GM10847 (cell line): ENCODE measurements around the gene INPP4B.

Source experiments
- POLR2A ChIP-seq: IDR thresholded peaks from 2 replicates; pipeline ENCODE4 v1.6.1; 2011; ENCODE audit not compliant: insufficient read length; ENCODE audit errors: extremely low read depth

INPP4B gene

DNA sequence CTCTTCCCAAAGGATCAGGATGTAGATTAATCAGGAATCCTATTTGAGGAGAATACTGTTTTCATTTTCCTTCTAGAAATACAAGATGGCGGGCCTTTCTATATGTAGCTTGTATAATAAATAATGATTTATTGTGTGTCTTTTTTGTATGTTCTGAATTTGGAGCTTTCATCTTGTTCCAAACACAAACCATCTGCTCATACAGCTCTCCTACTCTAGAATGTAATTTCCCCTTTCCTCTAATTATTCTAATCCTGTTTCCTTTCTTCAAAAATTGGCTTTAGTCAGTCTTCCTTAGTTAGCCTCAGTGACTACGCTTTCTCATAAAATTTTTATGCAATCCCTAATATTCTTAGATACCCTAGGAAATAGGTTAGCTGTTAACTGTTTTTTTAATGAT is 422.2 kb downstream of the INPP4B start:
- no peak for TF ChIP-seq POLR2A

DNA sequence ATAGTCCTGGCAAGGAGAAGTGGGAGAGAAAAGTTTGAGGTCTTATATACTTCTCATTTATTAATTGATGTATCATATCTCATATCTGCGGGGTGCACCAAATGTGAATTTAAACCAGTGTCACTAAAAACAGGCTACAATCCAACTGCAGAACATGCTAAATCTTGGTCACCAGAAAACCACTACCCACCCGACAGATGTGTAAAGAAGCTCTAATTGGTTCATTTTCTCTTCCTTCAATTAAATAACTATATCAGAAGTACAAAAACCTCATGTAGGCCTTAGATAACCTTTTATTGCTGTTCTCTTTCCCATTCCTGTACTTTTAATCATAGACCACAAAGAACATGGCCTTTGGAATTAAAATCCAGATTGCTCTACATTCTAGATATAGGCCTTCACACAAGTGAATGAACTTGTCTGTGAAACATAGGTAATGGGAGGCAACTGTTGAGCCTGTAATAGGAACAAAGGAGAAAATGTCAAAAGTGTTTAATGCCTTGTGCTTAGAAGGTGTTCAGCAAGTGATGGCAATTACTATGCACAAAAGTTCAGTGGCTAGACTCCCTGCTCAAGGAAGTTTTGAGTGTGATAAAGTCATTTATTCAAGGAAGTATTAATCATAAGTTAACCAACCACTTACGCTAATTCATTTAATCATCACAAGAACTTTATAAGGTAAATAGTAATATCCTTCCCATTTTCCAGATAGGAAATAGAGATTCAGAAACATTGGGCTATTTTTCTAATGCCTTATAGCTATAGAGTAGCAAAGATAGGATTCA is 425.6 kb downstream of the INPP4B start:
- no peak for TF ChIP-seq POLR2A

- no peak for TF ChIP-seq POLR2A
Observed at GRCh38 chr4:142419712-142420111, 426.4 kb downstream of the INPP4B start.

DNA sequence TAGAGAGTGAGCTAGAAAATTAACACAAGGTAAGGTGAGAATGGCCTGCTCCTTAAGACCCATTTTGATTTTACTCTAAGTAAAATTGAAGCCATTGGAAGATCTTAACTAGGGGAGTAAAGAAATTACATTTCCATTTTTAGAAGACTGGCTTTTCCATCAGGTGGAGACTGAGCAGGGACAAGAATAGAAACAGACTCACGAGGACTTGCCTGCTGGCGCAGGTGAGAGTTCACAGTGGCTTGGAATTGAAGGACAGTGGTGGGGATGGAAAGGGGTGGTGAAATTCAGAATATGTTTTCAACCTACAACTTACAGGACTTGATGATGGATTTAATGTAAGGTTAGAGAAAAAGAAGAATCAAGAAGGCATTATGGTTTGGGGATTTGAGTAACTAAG is 427.4 kb downstream of the INPP4B start:
- TF ChIP-seq POLR2A: no peak

GRCh38 chr4:142416711-142417275 is 429.3 kb downstream of the INPP4B start:
- TF ChIP-seq POLR2A: no peak

- no peak for TF ChIP-seq POLR2A
Observed at GRCh38 chr4:142416121-142416520, 430.0 kb downstream of the INPP4B start.

DNA sequence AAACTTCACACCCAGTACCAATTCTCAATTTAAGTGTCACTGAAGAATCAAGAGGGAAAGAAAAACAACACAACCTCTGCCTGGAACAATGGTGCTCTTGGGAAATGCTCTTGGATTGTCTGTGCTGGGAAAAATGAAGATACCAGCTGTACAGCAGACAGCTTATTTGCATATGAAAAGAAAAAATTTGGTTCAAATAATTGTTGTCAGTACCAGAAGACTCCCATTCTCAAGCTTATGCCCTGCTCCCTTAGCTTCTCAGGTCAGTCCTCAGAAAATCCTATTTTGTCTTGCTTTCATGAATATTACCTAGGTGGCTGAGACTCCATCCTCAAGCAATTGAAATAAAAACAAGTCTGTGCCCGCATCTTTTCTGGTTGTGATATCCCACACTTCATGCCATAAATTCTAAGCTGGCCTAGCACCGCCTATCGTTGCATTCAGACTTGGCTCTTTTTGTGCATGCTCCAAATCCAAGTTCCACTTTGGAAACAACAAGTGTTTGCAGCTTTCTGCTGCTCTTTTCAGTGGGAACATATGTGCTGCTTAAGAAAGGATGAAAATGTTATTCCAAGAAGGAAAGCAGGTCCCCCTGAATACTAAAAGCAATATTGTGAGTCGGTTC is 431.6 kb downstream of the INPP4B start:
- no peak for TF ChIP-seq POLR2A

GRCh38 chr4:142413485-142413884 is 432.6 kb downstream of the INPP4B start:
- TF ChIP-seq POLR2A: no peak

DNA sequence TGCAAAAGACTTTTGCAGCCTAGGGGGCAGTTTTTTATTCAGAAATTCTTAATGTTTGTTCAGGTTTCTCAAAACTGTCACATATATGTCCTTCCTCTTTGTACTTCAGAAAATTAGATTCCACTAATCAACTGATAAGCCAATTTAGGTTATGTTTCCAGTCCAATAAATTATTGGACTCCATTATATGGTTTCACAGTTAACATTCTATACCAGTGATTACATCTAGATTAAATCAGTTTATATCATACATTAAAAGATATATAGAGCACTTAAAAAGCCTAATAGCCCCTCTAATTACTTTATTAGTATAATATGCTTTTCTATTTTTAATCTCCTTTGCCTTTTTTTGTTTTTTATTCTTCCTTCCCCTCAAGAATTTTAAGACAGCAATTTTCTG is 434.1 kb downstream of the INPP4B start:
- no peak for TF ChIP-seq POLR2A

DNA sequence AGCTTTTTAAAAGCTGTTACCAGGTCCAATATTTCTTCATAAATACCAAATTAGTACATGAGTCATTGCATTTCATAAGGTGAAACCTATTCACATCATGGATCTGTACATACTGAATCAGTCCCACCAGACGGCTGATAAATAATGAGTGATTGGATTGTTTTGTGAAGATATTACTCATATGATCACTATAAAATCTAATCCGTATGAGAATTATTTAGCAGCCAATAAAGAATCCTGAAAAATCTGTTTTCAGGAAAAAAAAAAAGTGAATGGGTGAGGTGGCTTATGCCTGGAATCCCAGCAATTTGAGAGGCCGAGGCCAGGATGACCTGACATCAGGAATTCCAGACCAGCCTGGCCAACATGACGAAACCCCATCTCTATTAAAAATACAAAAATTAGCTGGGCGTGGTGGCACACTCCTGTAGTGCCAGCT is 438.1 kb downstream of the INPP4B start:
- no peak for TF ChIP-seq POLR2A

DNA sequence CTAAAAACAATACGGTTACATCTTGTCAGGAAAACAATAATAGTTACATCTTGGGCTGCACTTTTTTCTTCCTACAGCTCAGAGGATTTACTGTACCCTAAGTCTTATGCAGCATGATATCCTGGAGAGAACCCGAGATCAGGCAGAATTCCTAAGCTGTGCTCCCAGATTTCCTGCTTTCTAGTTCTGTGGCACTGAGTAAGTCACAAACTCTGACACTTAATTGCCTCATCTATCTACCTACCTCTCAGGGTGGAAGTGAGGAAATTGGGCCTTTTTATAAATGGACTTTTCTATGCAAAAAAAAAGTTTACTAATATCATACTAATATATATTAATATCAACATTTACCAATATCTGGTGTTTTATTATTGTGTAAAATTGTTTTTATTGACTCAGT is 438.5 kb downstream of the INPP4B start:
- TF ChIP-seq POLR2A: no peak

- TF ChIP-seq POLR2A: no peak
Observed at GRCh38 chr4:142406917-142407501, 439.1 kb downstream of the INPP4B start.

GRCh38 chr4:142406499-142406835 is 439.6 kb downstream of the INPP4B start:
- TF ChIP-seq POLR2A: no peak

GRCh38 chr4:142405695-142406498 is 440.2 kb downstream of the INPP4B start:
- TF ChIP-seq POLR2A: no peak

GRCh38 chr4:142405021-142405694 is 440.9 kb downstream of the INPP4B start:
- TF ChIP-seq POLR2A: no peak
